Fibroblast of pulmonary artery (primary cell): Measurements from ENCODE around the gene SMAD9.
A peak's percentile ranks its signal among the peaks of the same experiment; 100 is the strongest.
"Not testable (repeated sequence)": the region's sequence is repeated elsewhere in the genome, so short reads cannot be mapped to it uniquely, and the experiment has no call there.

Experiments
- DNase-seq: peaks from one replicate; pipeline ENCODE4 v3.0.0-alpha.2; 2010; ENCODE audit warnings: low read depth
- H3K4me3 ChIP-seq: replicated peaks from 2 replicates; pipeline ENCODE4 v1.5.1; 2011; ENCODE audit warnings: low read depth, mild to moderate bottlenecking, control low read depth, low read length, moderate library complexity
- CTCF ChIP-seq: IDR thresholded peaks from 2 replicates; pipeline ENCODE4 v1.5.1; 2011; ENCODE audit warnings: mild to moderate bottlenecking, control low read depth, low read length, inconsistent platforms; ENCODE audit errors: missing control alignments

The SMAD9 gene

DNA sequence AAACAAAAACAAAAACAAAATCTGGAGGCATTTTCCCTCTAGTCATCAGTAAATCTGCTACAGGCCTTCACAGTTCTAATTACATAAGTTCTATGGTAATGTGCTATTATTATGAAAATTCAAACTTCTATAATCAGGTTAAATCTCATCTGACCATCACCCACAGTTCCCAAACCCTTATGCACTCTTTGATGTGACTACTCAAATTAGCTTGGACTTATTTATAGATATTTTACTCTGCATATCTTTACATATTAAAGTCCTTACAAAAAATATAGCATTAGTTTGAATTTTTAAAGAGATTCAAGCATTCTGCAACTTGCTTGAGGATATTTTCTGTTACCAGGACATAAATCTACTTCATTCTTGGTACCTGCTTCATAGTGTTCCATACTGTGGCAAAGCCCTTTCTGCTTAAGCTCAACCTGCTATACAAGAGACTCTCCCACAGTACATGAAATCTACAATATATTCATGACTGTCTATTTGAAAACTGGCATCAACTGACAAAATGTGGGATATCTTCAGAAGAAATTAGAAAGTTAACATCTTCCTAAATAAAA, 22.9 kb downstream of the SMAD9 start:
- no peak for TF ChIP-seq CTCF
- no peak overlapping the region for H3K4me3 ChIP-seq
- DNase-seq = no peak

GRCh38 chr13:36891752-36892151, 28.3 kb downstream of the SMAD9 start:
- no peak for TF ChIP-seq CTCF
- no peak overlapping the region for H3K4me3 ChIP-seq
- peak; percentile 18 for DNase-seq

DNA sequence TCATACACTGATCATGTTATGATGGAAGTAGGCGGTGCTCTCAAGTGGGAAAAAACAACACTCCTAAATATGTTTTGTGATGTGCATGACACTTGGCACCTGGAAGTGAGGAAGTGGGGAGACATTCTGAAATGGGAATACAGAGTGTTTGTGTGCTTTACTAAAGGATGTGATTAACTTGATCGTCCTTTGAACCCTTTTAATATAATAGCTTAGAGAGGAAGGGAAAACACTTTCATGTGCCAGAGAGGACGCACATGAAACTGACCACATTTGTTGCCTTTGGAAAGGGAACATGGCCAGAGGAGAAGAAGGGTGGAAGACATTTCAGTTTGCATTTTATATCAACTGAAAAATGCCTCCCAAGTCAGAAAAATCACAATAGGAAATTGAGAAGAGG, 31.4 kb downstream of the SMAD9 start:
- H3K4me3 ChIP-seq = no peak overlapping the region
- no peak for TF ChIP-seq CTCF
- no peak for DNase-seq

DNA sequence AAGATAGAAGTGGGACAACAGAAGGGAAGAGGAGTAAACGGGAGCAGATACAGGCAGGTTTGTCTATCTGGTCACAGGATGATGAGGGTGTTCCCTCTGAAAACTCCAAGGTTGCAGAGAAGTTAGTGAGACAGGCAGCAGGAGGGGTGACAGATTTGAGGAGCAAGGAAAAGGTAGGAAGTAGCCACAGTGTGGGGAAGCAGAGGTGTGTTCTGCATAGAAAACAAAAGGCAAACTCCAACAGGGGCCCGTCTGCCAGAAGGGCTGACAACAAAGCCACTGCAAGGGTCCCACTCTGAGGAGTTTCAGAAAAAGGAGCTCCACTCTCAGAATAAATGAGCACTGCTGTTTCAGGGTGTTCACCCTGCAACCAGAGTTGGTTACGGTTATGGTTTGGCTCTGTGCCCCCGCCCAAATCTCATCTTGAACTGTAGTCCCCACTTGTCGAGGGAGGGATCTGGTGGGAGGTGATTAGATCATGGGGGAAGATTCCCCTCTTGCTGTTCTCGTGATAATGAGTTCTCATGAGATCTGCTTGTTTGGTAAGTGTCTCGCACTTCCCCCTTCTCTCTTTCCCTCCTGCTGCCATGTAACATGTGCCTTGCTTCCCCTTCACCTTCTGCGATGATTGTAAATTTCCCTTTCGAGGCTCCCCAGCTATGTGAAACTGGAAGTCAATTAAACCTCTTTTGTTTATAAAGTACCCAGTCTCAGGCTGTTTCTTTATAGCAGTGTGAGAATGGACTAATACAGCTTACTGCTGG, 32.1 kb downstream of the SMAD9 start:
- no peak for DNase-seq
- no peak for TF ChIP-seq CTCF
- H3K4me3 ChIP-seq = no peak overlapping the region

DNA sequence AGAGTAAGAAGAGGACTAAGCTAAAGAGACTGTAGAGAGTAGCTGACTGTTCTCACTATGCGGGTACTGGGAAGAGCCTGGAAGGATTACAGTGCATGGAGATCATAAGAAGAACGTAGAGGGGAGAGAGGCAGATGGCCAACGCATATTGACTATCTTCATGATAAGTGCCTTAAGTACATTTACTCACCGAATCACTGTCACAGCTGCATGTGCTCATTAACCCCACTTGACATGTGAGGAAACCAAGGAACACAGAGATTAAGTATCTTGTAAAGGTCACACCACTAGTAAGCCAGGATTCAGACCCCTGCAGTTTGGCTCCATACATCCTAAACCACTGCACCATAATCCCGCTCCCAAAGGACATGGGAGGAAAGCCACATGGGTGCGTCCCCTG, 34.1 kb downstream of the SMAD9 start:
- TF ChIP-seq CTCF = no peak
- no peak for DNase-seq
- H3K4me3 ChIP-seq = no peak overlapping the region

- H3K4me3 ChIP-seq = no peak overlapping the region
- TF ChIP-seq CTCF = no peak
- no peak for DNase-seq
These were observed 35.8 kb downstream of the SMAD9 start for GRCh38 chr13:36884235-36884634.

- H3K4me3 ChIP-seq = no peak overlapping the region
- DNase-seq = no peak
- no peak for TF ChIP-seq CTCF
These were observed 36.2 kb downstream of the SMAD9 start for GRCh38 chr13:36883824-36884223.

DNA sequence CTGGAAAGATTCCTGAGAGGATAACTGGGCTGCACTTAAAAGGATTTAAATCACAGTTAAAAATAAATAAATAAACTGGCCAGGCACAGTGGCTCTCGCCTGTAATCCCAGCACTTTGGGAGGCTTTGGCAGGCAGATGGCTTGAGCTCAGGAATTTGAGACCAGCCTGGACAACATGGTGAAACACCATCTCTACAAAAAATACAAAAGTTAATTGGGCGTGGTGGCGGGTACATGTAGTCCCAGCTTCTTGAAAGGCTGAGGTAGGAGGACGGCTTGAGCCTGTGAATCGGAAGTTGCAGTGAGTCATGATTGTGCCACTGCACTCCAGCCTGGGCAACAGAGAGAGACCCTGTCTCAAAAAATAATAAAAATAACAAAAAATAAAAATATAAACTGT, 36.6 kb downstream of the SMAD9 start:
- not testable (repeated sequence) for H3K4me3 ChIP-seq, DNase-seq
